ENCODE results near the gene LGR4. TPM values are rescaled to one million over a fixed set of nuclear protein-coding genes. Genes with fewer than 3 reads are reported as not detected.

Gene LGR4
- total and polyA plus RNA-seq, 2 of the 13 experiments (the other 11 are each of a cell fraction or from before 2014, with no cell fraction given), result 42.1 to 68.7 TPM

DNA sequence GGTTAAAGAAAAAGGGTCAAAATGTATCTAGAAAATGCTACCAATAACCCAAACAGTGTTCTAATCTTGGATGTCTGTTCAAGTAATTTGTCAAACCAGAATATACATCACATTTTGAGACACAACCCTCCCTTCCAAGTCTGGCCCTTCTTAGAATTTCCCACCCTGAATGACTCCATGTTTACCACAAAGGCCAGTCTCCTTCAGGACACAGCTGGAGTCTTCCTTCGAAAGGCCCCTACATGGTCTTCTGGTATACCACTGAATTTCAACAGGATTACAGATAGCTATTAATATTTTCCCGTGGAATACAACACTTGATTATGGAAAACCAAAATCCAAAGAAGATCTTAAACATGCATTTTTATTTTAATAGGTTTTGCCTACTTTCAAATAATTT lies 119.8 kb downstream of the LGR4 start (continued):
- TF ChIP-seq, protein P1, sequence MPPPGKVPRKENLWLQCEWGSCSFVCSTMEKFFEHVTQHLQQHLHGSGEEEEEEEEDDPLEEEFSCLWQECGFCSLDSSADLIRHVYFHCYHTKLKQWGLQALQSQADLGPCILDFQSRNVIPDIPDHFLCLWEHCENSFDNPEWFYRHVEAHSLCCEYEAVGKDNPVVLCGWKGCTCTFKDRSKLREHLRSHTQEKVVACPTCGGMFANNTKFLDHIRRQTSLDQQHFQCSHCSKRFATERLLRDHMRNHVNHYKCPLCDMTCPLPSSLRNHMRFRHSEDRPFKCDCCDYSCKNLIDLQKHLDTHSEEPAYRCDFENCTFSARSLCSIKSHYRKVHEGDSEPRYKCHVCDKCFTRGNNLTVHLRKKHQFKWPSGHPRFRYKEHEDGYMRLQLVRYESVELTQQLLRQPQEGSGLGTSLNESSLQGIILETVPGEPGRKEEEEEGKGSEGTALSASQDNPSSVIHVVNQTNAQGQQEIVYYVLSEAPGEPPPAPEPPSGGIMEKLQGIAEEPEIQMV (CRISPR knock-in tag; IDR thresholded peaks at IDR 0.05; ENCODE audit: low read depth), result no peak
- TF ChIP-seq JDP2 (CRISPR knock-in tag; IDR thresholded peaks at IDR 0.05; ENCODE audit: borderline replicate concordance) (no peak), FOXK1 (CRISPR knock-in tag; IDR thresholded peaks at IDR 0.05; ENCODE audit: borderline replicate concordance, low read depth) (no peak)
- TF ChIP-seq, protein P2, sequence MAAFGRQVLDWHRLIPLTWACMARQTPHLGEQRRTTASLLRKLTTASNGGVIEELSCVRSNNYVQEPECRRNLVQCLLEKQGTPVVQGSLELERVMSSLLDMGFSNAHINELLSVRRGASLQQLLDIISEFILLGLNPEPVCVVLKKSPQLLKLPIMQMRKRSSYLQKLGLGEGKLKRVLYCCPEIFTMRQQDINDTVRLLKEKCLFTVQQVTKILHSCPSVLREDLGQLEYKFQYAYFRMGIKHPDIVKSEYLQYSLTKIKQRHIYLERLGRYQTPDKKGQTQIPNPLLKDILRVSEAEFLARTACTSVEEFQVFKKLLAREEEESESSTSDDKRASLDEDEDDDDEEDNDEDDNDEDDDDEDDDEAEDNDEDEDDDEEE (CRISPR knock-in tag; IDR thresholded peaks at IDR 0.05), result no peak

DNA sequence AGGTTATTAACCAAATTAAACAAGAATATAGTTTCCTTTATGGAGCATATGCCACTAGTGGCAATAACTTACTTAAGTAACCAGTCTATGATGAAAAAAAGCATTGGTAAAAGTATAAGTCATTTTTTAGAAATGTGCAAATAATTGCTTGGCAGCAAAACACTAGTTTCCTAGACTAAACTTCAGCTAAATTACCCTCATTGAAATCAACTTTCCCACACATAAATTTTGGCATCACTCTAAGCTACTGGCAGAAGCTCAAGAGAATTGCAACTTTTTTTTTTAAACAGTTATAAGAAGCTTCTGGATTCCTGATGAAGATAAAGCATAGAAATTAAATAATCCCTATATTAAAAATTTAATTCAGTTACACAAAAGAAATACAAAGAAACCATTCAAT lies 122.1 kb downstream of the LGR4 start:
- Histone ChIP-seq H3K4me1 (ENCODE audit: insufficient read depth, low read length) (peaks cover 50% of the 10 kb centered on the region), H3K36me3 (replicated peaks in 1 of 2; ENCODE audit: control insufficient read depth in 1 of 2, insufficient read depth in 2 of 2, low read length in 2 of 2) (peaks cover 0 to 3% of the 10 kb centered on the region in 2 experiments; a peak in 2 of 5 replicates), H3K79me2 (ENCODE audit: insufficient read depth, low read length) (peaks cover 1% of the 10 kb centered on the region), H3K9me3 (ENCODE audit: low read length) (no peaks in the 10 kb centered on the region), H3K4me2 (ENCODE audit: low read depth, low read length) (no peak overlapping the region), H3K4me3 (replicated peaks in 1 of 3; ENCODE audit: insufficient read depth in 1 of 3, low read depth in 2 of 3, low read length in 3 of 3) (no peak overlapping the region; a peak in 1 of 6 replicates), H4K20me1 (ENCODE audit: insufficient read depth, low read length) (no peaks in the 10 kb centered on the region), H3K27ac (ENCODE audit: extremely low read length, insufficient read depth, low read length) (no peak overlapping the region), H3K27me3 (ENCODE audit: control insufficient read depth in 1 of 2, insufficient read depth in 2 of 2, low read length in 2 of 2) (no peaks in the 10 kb centered on the region), H2AFZ (ENCODE audit: low read length) (no peak overlapping the region), H3K9ac (ENCODE audit: insufficient read depth, low read depth, low read length) (no peak overlapping the region)
- DNase-seq (ENCODE audit: low spot score), result no peak
- intact Hi-C loops (cut with micrococcal nuclease; ENCODE audit: unreplicated experiment), result no loop called here
- no peak for FAIRE-seq
- CTCF ChIA-PET (ENCODE audit: low intra/inter-chr PET ratio, low total read pairs), result no interaction called here
- no TSS peak for BruUV-seq (replicated peaks)
- POLR2A ChIA-PET, result no interaction called here
- in situ Hi-C loops (cut with HindIII; ENCODE audit: extremely low pct_ligation_motif_present, low pct_unique_long_range_greater_than_20kb), result no loop called here
- ATAC-seq, result no peak
- TF ChIP-seq ELF3 (CRISPR knock-in tag; IDR thresholded peaks at IDR 0.05) (no peak), NFIC (IDR thresholded peaks at IDR 0.05; ENCODE audit: low read length) (no peak), ZFP36L2 (CRISPR knock-in tag; IDR thresholded peaks at IDR 0.05) (no peak), RBM39 (IDR thresholded peaks at IDR 0.05; ENCODE audit: low read depth, low read length, poor library complexity, severe bottlenecking) (no peak), ZNF589 (CRISPR knock-in tag; conservative IDR thresholded peaks at IDR 0.05) (no peak), TCF7L2 (IDR thresholded peaks at IDR 0.05; ENCODE audit: low read depth, low read length) (no peak), ZNF605 (CRISPR knock-in tag; IDR thresholded peaks at IDR 0.05) (no peak), ZFAT (CRISPR knock-in tag; conservative IDR thresholded peaks at IDR 0.05) (no peak), ZFP41 (CRISPR knock-in tag; IDR thresholded peaks at IDR 0.05; ENCODE audit: borderline replicate concordance) (no peak), PLRG1 (conservative IDR thresholded peaks at IDR 0.05) (no peak), ATRX (CRISPR knock-in tag; IDR thresholded peaks at IDR 0.05; ENCODE audit: borderline replicate concordance) (no peak), ZNF331 (CRISPR knock-in tag; IDR thresholded peaks at IDR 0.05) (no peak), ZNF816 (CRISPR knock-in tag; IDR thresholded peaks at IDR 0.05; ENCODE audit: borderline replicate concordance) (no peak), CCDC6 (CRISPR knock-in tag; IDR thresholded peaks at IDR 0.05) (no peak)
- TF ChIP-seq, protein P3, sequence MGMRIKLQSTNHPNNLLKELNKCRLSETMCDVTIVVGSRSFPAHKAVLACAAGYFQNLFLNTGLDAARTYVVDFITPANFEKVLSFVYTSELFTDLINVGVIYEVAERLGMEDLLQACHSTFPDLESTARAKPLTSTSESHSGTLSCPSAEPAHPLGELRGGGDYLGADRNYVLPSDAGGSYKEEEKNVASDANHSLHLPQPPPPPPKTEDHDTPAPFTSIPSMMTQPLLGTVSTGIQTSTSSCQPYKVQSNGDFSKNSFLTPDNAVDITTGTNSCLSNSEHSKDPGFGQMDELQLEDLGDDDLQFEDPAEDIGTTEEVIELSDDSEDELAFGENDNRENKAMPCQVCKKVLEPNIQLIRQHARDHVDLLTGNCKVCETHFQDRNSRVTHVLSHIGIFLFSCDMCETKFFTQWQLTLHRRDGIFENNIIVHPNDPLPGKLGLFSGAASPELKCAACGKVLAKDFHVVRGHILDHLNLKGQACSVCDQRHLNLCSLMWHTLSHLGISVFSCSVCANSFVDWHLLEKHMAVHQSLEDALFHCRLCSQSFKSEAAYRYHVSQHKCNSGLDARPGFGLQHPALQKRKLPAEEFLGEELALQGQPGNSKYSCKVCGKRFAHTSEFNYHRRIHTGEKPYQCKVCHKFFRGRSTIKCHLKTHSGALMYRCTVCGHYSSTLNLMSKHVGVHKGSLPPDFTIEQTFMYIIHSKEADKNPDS (CRISPR knock-in tag; IDR thresholded peaks at IDR 0.05), result no peak
- TF ChIP-seq, protein P4, sequence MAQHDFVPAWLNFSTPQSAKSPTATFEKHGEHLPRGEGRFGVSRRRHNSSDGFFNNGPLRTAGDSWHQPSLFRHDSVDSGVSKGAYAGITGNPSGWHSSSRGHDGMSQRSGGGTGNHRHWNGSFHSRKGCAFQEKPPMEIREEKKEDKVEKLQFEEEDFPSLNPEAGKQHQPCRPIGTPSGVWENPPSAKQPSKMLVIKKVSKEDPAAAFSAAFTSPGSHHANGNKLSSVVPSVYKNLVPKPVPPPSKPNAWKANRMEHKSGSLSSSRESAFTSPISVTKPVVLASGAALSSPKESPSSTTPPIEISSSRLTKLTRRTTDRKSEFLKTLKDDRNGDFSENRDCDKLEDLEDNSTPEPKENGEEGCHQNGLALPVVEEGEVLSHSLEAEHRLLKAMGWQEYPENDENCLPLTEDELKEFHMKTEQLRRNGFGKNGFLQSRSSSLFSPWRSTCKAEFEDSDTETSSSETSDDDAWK (CRISPR knock-in tag; IDR thresholded peaks at IDR 0.05), result no peak

All from HepG2 (cell line).